ENCODE measurements around the gene NDST1. TPM values are rescaled to one million over a fixed set of nuclear protein-coding genes. Genes with fewer than 3 reads are reported as not detected.

The NDST1 gene
- total and polyA plus RNA-seq, 2 of the 8 experiments (the other 6 are each of a cell fraction or from before 2014, with no cell fraction given), result 27.0 to 72.0 TPM

- no peak for TF ChIP-seq CHD7 (IDR thresholded peaks at IDR 0.05; ENCODE audit: insufficient replicate concordance, low read length)
- TF ChIP-seq POLR2AphosphoS5 (IDR thresholded peaks at IDR 0.05; ENCODE audit: low read depth, low read length), result no peak
- TF ChIP-seq TBP (IDR thresholded peaks at IDR 0.05; ENCODE audit: low read depth, low read length), result no peak
- TF ChIP-seq TAF7 (optimal IDR thresholded peaks at IDR 0.05; ENCODE audit: borderline replicate concordance, low read depth, low read length), result no peak
These were observed 17.6 kb upstream of the NDST1 start (continued) for GRCh38 chr5:150490296-150490669.
